G401 (cell line): Measurements from ENCODE around the gene TMEM204. TPM values are rescaled to one million over a fixed set of nuclear protein-coding genes. Genes with fewer than 3 reads are reported as not detected.
"Not testable (repeated sequence)": the region's sequence is repeated elsewhere in the genome, so short reads cannot be mapped to it uniquely, and the experiment has no call there.

Experiments
- DNase-seq: peaks from one replicate; pipeline ENCODE4 v3.0.0-alpha.2; 2015; ENCODE audit warnings: low spot score
- in situ Hi-C: cut with HindIII; loops from 2 replicates; pipeline ENCODE4 v1.10.0; 2016; ENCODE audit warnings: low sequenced_read_pairs, mixed read lengths
- total RNA-seq: library from RNA; depleted of rRNA; stranded (reverse); fragments of >200 nt; shearing (Covaris generic); gene quantifications from 2 replicates; pipeline ENCODE4 v1.2.3, GENCODE V29; 2014

Gene TMEM204
- total RNA-seq, 1 experiment from 2014 or later: not detected

DNA sequence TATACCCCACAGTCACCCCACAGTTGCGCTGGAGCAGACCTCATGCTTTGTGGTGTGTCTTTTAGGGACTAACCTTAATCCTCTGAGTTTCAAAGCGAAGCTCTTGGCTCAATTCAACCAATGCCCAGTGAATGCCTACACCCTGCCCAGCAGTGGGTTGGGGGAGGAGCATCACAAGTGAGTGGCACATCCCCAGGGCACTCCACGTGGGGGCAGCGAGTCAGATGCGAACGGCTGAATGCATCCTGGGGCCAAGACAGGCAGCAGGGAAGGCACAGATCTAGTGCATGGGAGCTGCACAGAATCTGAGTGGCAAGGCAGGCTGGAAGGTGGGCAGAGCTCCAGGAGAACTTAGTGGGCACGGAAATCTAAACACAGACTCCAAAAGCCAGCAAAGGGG, 39.2 kb downstream of the TMEM204 start:
- DNase-seq: no peak
- in situ Hi-C loops: no loop called here

DNA sequence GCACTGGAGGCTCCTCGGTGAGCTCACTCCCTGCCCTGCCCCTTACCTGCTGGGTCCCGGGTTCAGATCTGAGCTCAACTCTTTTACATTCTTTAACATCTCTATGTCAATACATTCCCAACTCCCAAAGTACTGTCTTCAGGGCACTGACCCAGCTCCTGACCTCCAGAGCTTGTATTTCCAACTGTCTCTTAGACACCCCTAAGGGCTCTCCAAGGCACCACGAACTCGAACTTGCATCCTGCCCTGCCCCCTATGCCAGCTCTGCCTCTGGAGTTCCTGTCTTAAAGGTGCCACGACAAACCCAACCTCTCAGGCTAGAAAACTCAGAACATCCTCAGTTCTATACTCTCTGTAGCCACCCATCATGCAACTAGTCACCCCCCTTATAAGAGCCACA, 39.8 kb downstream of the TMEM204 start:
- in situ Hi-C loops: no loop called here
- DNase-seq: no peak

GRCh38 chr16:1575578-1575977, 42.1 kb downstream of the TMEM204 start:
- no peak for DNase-seq
- in situ Hi-C loops: no loop called here

DNA sequence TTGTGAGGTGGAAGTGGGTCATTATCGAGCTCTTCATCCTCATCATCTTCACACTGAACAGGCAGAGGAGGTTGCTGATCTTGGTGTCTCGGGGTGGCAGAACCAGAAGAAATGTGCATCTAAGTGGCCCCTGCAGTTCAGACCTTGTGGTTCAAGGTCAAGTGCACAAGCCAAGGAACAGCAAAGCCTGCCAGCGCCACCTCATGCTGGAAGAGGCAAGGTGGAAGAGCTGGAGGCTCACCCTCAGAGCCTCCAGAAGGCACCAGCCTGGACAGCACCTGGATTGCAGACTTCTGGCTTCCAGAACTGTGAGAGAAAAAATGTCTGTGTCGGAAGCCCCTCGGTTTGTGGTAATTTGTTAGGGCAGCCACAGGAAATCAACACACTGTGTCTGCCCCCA, 45.7 kb downstream of the TMEM204 start:
- no peak for DNase-seq
- in situ Hi-C loops: no loop called here

- in situ Hi-C loops: no loop called here
Observed at GRCh38 chr16:1580256-1580655, 46.8 kb downstream of the TMEM204 start.

DNA sequence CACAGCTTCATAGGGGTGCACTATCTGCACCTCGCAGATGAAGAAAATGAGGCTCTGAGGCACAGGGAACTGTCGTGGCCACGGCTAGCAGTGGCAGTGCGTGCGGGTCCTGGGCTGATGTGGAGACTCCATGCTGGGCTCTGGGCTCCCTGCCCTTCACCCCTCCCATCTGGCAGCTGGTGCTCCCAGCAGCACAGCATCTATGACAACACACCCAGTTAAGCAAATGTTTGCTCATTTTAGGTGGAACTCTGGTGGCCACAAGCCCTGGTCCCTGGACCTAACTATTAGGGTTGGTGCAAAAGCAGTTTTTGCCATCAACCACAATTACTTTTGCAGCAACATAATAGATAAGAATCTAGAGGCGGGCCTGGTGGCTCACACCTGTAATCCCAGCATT, 47.5 kb downstream of the TMEM204 start:
- no peak for DNase-seq
- in situ Hi-C loops: no loop called here

More at GRCh38 chr16:1580256-1580655, 46.8 kb downstream of the TMEM204 start:
- no peak for DNase-seq

GRCh38 chr16:1581804-1582203, 48.3 kb downstream of the TMEM204 start:
- no peak for DNase-seq
- in situ Hi-C loops: no loop called here

- in situ Hi-C loops: no loop called here
- DNase-seq: no peak
Observed at GRCh38 chr16:1583180-1583579, 49.7 kb downstream of the TMEM204 start.

DNA sequence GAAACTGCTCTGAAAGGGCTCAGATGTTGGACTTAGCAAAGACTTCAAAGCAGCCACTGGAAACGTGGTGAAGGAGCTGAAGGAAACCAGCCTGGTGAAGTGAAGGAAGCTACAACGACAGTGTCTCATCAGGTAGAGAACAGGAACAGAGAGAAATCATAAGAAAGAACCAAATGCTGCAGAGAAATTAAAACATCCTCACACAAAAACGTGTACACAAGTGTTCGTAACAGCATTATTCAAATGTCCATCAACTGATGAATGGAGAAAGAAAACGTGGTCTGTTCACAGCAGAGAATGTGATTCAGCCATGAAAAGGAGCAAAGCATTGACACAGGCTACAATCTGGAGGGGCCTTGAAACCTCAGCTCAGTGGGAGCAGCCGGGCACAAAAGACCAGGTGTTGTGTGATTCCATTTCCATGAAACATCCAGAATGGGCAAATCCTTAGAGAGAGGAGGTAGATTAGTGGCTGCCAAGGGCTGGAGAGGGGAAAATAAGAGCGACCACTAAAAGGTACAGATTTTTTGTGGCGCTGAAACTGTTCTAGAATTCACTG, 51.5 kb downstream of the TMEM204 start:
- DNase-seq: no peak
- in situ Hi-C loops: no loop called here

DNA sequence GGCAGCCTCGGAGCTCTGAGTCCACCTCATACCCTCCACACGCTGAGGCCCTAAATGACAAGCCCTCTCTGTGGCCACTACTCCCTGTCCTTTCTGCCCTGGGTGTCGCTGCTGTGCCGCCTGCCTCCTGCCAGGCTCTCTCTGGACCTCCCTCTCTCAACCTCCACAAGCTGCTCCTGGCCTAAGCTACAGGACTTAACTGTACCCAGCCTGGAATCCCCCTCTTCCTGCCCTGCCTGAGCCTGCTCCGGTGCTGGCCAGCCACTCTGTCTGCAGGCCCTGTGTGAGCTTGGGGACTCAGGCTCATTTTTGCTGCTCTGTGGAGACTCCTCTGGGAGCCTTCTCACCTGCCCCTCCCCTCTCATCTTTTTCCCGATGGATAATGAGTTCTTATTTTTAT, 56.9 kb downstream of the TMEM204 start:
- no peak for DNase-seq
- in situ Hi-C loops: no loop called here

DNA sequence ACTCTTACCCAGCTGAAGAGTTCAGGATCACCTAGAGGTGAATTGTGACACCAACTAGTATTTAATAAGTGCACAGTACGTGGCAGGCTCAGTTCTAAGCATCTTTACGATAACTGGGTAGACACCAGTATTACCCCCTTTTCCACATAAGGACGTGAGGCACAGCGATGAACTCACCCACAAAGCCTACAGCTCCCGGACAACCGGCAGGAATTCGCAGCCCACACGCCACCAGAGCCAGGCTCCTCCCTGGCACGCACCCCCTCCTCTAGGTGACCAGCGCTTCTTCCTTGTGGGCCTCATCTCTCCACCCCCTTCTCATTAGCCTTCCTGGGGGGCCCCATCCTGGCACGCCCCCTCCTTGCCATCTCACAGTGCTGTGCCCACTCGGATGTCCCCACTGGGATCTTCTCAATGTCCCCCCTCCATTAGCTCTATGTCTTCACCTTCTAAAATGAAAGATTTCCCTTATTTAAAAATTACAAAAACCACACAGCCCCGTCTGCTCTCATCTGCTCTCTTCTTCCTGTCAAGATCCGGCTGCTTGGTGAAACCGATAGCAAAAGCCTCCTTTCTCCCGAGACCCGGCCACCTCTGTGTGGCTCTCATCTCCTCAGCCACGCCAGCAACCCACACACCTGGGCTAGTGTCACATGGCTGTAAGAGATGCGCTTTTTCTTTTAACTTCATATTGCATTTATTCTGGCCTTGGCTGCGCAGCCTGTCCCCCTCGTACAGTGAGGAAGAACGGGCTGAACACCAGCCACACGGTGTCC, 57.7 kb downstream of the TMEM204 start:
- in situ Hi-C loops: no loop called here
- no peak for DNase-seq

DNA sequence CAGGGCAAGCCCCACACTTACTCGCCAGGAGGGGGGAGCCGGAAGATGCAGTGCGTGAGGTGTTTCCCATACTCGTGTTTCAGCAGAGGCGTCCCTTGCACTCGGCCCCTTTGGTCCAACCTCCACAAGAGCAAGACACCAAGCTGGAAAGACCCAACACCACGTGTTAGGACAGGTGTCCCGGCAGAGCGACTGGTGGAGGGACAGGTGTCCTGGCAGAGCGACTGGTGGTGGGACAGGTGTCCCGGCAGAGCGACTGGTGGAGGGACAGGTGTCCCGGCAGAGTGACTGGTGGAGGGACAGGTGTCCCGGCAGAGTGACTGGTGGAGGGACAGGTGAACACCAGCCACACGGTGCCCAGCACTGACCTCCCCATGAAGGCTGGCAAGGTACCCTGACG, 59.0 kb downstream of the TMEM204 start:
- in situ Hi-C loops: no loop called here

DNA sequence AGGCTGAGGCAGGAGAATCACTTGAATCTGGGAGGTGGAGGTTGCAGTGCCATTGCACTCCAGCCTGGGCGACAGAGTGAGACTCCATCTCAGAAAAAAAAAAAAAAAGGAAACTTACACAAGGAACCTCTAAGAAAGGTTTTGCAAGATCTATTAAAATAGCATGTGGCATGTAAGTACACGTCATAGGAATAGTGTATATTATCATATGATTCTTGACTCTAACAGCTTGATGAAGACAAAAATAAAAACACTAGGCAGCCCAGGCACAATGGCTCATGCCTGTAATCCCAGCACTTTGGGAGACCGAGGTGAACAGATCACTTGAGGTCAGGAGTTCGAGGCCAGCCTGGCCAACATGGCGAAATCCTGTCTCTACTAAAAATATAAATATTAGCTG, 62.0 kb downstream of the TMEM204 start:
- in situ Hi-C loops, DNase-seq: not testable (repeated sequence)

More for the DNA sequence above, 59.0 kb downstream of the TMEM204 start:
- no peak for DNase-seq

GRCh38 chr16:1596516-1596915, 63.0 kb downstream of the TMEM204 start:
- no peak for DNase-seq
- in situ Hi-C loops: no loop called here

DNA sequence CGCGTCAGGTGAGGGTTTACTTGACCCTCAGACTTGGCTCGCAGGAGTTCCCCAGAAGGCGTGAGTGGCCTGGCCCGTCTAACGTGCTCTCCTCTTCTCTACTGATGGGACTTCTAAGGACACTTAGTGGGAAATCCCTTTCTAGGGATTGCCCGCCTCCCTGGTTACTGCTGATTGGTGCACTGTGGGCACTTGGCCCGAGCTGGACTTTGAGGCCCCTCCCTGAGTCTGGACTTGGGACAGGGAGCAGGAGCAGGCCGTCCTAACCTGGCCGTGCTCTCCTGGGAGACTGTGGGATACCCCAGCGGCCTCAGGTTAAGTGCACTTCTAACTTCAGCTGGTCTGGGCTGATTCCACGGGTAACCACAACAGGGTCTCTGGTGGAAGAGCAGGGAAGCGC, 63.7 kb downstream of the TMEM204 start:
- in situ Hi-C loops: no loop called here
- no peak for DNase-seq

DNA sequence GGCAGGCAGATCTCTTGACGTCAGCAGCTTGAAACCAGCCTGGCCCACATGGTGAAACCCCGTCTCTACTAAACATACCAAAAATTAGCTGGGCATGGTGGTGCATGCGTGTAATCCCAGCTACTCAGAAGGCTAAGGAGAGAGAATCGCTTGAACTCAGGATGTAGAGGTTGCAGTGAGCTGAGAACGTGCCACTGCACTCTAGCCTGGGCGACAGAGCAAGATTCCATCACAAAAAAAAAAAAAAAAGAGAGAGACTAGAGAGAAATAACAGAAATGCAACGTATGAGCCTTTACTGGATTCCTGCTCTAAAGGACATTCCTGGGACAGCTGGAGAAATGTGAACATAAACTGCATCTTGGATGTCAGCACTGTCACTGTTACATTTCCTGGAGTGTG, 67.6 kb downstream of the TMEM204 start:
- DNase-seq: no peak
- in situ Hi-C loops: no loop called here

DNA sequence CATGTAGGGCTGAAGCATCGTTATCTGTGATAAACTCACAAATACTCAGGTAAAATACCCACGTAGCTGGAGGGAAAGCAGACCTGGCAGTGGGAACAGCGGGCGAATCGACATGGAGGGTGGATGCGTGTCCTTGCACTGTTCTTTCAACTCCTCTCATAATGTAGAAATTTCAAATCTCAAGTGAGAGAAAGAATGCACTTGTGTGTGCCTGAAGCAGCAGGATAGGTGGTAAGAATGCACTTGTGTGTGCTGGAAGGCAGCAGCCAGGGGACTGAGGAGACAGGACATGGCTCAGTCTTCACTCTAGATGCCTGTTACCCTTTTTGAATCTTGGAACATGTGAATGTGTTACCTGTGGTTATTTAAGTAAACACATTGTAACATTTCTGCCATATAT, 68.0 kb downstream of the TMEM204 start:
- no peak for DNase-seq
- in situ Hi-C loops: no loop called here

GRCh38 chr16:1602285-1602684, 68.8 kb downstream of the TMEM204 start:
- DNase-seq: no peak
- in situ Hi-C loops: no loop called here
